ENCODE data around the gene PCCB. TPM values are rescaled to one million over a fixed set of nuclear protein-coding genes. Genes with fewer than 3 reads are reported as not detected.

PCCB gene
- total RNA-seq, 1 experiment from 2014 or later = 69.0 TPM

GRCh38 chr3:136247436-136247835, 2.7 kb upstream of the PCCB start (continued):
- TF ChIP-seq ZNF281 (CRISPR knock-in tag; IDR thresholded peaks at IDR 0.05) = no peak
- TF ChIP-seq ESRRA (CRISPR knock-in tag; IDR thresholded peaks at IDR 0.05; ENCODE audit: borderline replicate concordance) = no peak
- TF ChIP-seq CREB1 (CRISPR knock-in tag; IDR thresholded peaks at IDR 0.05) = no peak
- TF ChIP-seq NR2C2 (CRISPR knock-in tag; IDR thresholded peaks at IDR 0.05) = no peak

GRCh38 chr3:136247855-136248590, 2.1 kb upstream of the PCCB start:
- TF ChIP-seq ZNF232 (CRISPR knock-in tag; IDR thresholded peaks at IDR 0.05) (no peak), HMGXB4 (CRISPR knock-in tag; IDR thresholded peaks at IDR 0.05) (no peak), FOXP1 (CRISPR knock-in tag; IDR thresholded peaks at IDR 0.05; ENCODE audit: borderline replicate concordance) (no peak), MXD4 (CRISPR knock-in tag; IDR thresholded peaks at IDR 0.05; ENCODE audit: borderline replicate concordance) (no peak), ZMAT4 (CRISPR knock-in tag; IDR thresholded peaks at IDR 0.05) (no peak), JUN (CRISPR knock-in tag; IDR thresholded peaks at IDR 0.05) (no peak), MLX (CRISPR knock-in tag; IDR thresholded peaks at IDR 0.05) (no peak)
- H3K27ac Mint-ChIP-seq = no peak overlapping the region
- no peaks in the 10 kb centered on the region for H3K27me3 Mint-ChIP-seq (ENCODE audit: low read depth)
- no peak overlapping the region for H3K4me3 Mint-ChIP-seq
- DNase-seq (ENCODE audit: low spot score) (no peak), ATAC-seq (no peak)
- no peaks in the 10 kb centered on the region for H3K9me3 Mint-ChIP-seq
- H3K36me3 Mint-ChIP-seq = no peaks in the 10 kb centered on the region
- ChIA-PET CTCF (interaction anchor here (0.6 to 1.8 kb wide), 2 partner anchors 26 to 504 kb away, joined by 3 to 7 read pairs; partner anchors contain the start of gene STAG1), POLR2A (no interaction called here)
- H3K4me1 Mint-ChIP-seq = peaks cover 41% of the 10 kb centered on the region

GRCh38 chr3:136249091-136249490, 1.0 kb upstream of the PCCB start:
- Mint-ChIP-seq H3K4me1 (peaks cover 41% of the 10 kb centered on the region), H3K27ac (no peak overlapping the region), H3K27me3 (ENCODE audit: low read depth) (no peaks in the 10 kb centered on the region), H3K36me3 (no peaks in the 10 kb centered on the region), H3K4me3 (no peak overlapping the region), H3K9me3 (no peaks in the 10 kb centered on the region)
- DNase-seq (ENCODE audit: low spot score) (no peak), ATAC-seq (no peak)
- POLR2A ChIA-PET = no interaction called here
- CTCF ChIA-PET = interaction anchor here (1.3 to 1.8 kb wide), 2 partner anchors 8 to 53 kb away, joined by 4 to 5 read pairs; partner anchors contain the start of gene MSL2
- no peak for TF ChIP-seq ZNF532 (CRISPR knock-in tag; IDR thresholded peaks at IDR 0.05; ENCODE audit: borderline replicate concordance)
- no peak for TF ChIP-seq MYBL2 (CRISPR knock-in tag; IDR thresholded peaks at IDR 0.05)
- TF ChIP-seq ATF3 (CRISPR knock-in tag; conservative IDR thresholded peaks at IDR 0.05) = no peak
- TF ChIP-seq SOX15 (CRISPR knock-in tag; IDR thresholded peaks at IDR 0.05) = no peak
- no peak for TF ChIP-seq CBFB (CRISPR knock-in tag; IDR thresholded peaks at IDR 0.05; ENCODE audit: low read depth)
- TF ChIP-seq KAT7 (CRISPR knock-in tag; IDR thresholded peaks at IDR 0.05; ENCODE audit: borderline replicate concordance) = no peak
- TF ChIP-seq ZNF317 (CRISPR knock-in tag; IDR thresholded peaks at IDR 0.05; ENCODE audit: borderline replicate concordance, low read depth) = no peak
- no peak for TF ChIP-seq NR1H2 (CRISPR knock-in tag; IDR thresholded peaks at IDR 0.05)
- no peak for TF ChIP-seq TEAD1 (CRISPR knock-in tag; IDR thresholded peaks at IDR 0.05)
- no peak for TF ChIP-seq E2F5 (CRISPR knock-in tag; IDR thresholded peaks at IDR 0.05)
- no peak for TF ChIP-seq FOXJ3 (CRISPR knock-in tag; IDR thresholded peaks at IDR 0.05; ENCODE audit: borderline replicate concordance)
- TF ChIP-seq TEAD4 (CRISPR knock-in tag; IDR thresholded peaks at IDR 0.05) = no peak
